ENCODE results near the gene SMIM44.

GRCh38 chr19:3526507-3527237, 43.4 kb upstream of the SMIM44 start:
- no peak for TF ChIP-seq CTCF (IDR thresholded peaks at IDR 0.05)
- no peak for TF ChIP-seq POLR2A (IDR thresholded peaks at IDR 0.05)

Data from Peyer's patch (tissue), 4 donors.